ENCODE measurements around the gene CCDC149. TPM values are rescaled to one million over a fixed set of nuclear protein-coding genes. Genes with fewer than 3 reads are reported as not detected.

CCDC149 gene
- total RNA-seq, 1 experiment from 2014 or later = 5.3 TPM

- Histone ChIP-seq H3K27me3 (ENCODE audit: insufficient read depth, low read length) (peaks cover 5% of the 10 kb centered on the region; the same call in 1 of the 2 replicates), H2AFZ (ENCODE audit: low read depth, low read length, poor library complexity, severe bottlenecking) (no peak overlapping the region), H3K27ac (ENCODE audit: low read depth, low read length) (no peak overlapping the region), H3K9ac (ENCODE audit: low read length) (no peak overlapping the region), H3K4me3 (replicated peaks in 1 of 2; ENCODE audit: low read depth in 1 of 2, low read length in 2 of 2) (no peak overlapping the region), H4K20me1 (ENCODE audit: insufficient read depth) (no peaks in the 10 kb centered on the region), H3K79me2 (ENCODE audit: insufficient read depth, low read length) (no peaks in the 10 kb centered on the region), H3K4me2 (ENCODE audit: low read length) (no peak overlapping the region), H3K36me3 (ENCODE audit: control insufficient read depth in 1 of 2, insufficient read depth in 2 of 2, low read length in 2 of 2) (no peaks in the 10 kb centered on the region), H3K9me3 (ENCODE audit: control insufficient read depth in 1 of 2, insufficient read depth in 1 of 2, low read depth in 1 of 2, low read length in 2 of 2) (no peaks in the 10 kb centered on the region), H3K4me1 (ENCODE audit: control insufficient read depth in 1 of 2, insufficient read depth in 2 of 2, low read length in 2 of 2) (no peaks in the 10 kb centered on the region), H3K9me2 (ENCODE audit: insufficient read depth) (no peaks in the 10 kb centered on the region)
- ATAC-seq (no peak), DNase-seq (ENCODE audit: low read depth, low spot score) (no peak)
- no TSS peak for BruUV-seq (replicated peaks)
- CTCF ChIA-PET = no interaction called here
- POLR2A ChIA-PET = no interaction called here
- TF ChIP-seq SP1 (IDR thresholded peaks at IDR 0.05; ENCODE audit: low read depth) (no peak), SRF (IDR thresholded peaks at IDR 0.05; ENCODE audit: low read depth) (no peak), JUND (IDR thresholded peaks at IDR 0.05) (no peak), CEBPB (IDR thresholded peaks at IDR 0.05; ENCODE audit: low read depth) (no peak), ZFX (IDR thresholded peaks at IDR 0.05) (no peak), CTCF (IDR thresholded peaks at IDR 0.05 in 2 of 3, conservative IDR thresholded peaks at IDR 0.05 in 1 of 3; ENCODE audit: borderline replicate concordance in 1 of 3, insufficient read depth in 1 of 3, low read depth in 2 of 3, low read length in 2 of 3) (no peak), EGR1 (IDR thresholded peaks at IDR 0.05; ENCODE audit: low read depth) (no peak), ATF3 (IDR thresholded peaks at IDR 0.05) (no peak), EZH2phosphoT487 (IDR thresholded peaks at IDR 0.05; ENCODE audit: borderline replicate concordance) (no peak)
- RAD21 ChIA-PET (ENCODE audit: low non-redundant PET in 1 of 2, low total read pairs in 2 of 2, uncharacterized antibody in 2 of 2, unreplicated experiment in 2 of 2) = no interaction called here
- intact Hi-C loops (cut with micrococcal nuclease) = no loop called here
Measured at GRCh38 chr4:24922416-24922815, 9.6 kb upstream of the CCDC149 start.

GRCh38 chr4:24921491-24921890 is 8.6 kb upstream of the CCDC149 start:
- H4K20me1 ChIP-seq (ENCODE audit: insufficient read depth) = no peaks in the 10 kb centered on the region
- no peak overlapping the region for H3K9ac ChIP-seq (ENCODE audit: low read length)
- H3K27me3 ChIP-seq (ENCODE audit: insufficient read depth, low read length) = no peaks in the 10 kb centered on the region
- ATAC-seq (no peak), DNase-seq (ENCODE audit: low read depth, low spot score) (no peak)
- H3K4me2 ChIP-seq (ENCODE audit: low read length) = no peak overlapping the region
- no peak overlapping the region for H3K27ac ChIP-seq (ENCODE audit: low read depth, low read length)
- BruUV-seq (replicated peaks) = no TSS peak
- H3K4me3 ChIP-seq (replicated peaks in 1 of 2; ENCODE audit: low read depth in 1 of 2, low read length in 2 of 2) = no peak overlapping the region
- TF ChIP-seq EZH2phosphoT487 (IDR thresholded peaks at IDR 0.05; ENCODE audit: borderline replicate concordance) (no peak), EZH2 (IDR thresholded peaks at IDR 0.05) (no peak), CEBPB (IDR thresholded peaks at IDR 0.05; ENCODE audit: low read depth) (no peak), ELF1 (IDR thresholded peaks at IDR 0.05; ENCODE audit: borderline replicate concordance, low read depth) (no peak), FOSL1 (IDR thresholded peaks at IDR 0.05; ENCODE audit: low read depth) (no peak), SP1 (IDR thresholded peaks at IDR 0.05; ENCODE audit: low read depth) (no peak), EGR1 (IDR thresholded peaks at IDR 0.05; ENCODE audit: low read depth) (no peak)
- TF ChIP-seq, protein P1, sequence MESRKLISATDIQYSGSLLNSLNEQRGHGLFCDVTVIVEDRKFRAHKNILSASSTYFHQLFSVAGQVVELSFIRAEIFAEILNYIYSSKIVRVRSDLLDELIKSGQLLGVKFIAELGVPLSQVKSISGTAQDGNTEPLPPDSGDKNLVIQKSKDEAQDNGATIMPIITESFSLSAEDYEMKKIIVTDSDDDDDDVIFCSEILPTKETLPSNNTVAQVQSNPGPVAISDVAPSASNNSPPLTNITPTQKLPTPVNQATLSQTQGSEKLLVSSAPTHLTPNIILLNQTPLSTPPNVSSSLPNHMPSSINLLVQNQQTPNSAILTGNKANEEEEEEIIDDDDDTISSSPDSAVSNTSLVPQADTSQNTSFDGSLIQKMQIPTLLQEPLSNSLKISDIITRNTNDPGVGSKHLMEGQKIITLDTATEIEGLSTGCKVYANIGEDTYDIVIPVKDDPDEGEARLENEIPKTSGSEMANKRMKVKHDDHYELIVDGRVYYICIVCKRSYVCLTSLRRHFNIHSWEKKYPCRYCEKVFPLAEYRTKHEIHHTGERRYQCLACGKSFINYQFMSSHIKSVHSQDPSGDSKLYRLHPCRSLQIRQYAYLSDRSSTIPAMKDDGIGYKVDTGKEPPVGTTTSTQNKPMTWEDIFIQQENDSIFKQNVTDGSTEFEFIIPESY (IDR thresholded peaks at IDR 0.05; ENCODE audit: extremely low read depth, insufficient replicate concordance, low read length) = no peak
- H3K4me1 ChIP-seq (ENCODE audit: control insufficient read depth in 1 of 2, insufficient read depth in 2 of 2, low read length in 2 of 2) = no peaks in the 10 kb centered on the region
- ChIA-PET RAD21 (ENCODE audit: low non-redundant PET in 1 of 2, low total read pairs in 2 of 2, uncharacterized antibody in 2 of 2, unreplicated experiment in 2 of 2) (no interaction called here), CTCF (no interaction called here), POLR2A (no interaction called here)
- H3K9me2 ChIP-seq (ENCODE audit: insufficient read depth) = no peaks in the 10 kb centered on the region
- no peaks in the 10 kb centered on the region for H3K79me2 ChIP-seq (ENCODE audit: insufficient read depth, low read length)
- H3K9me3 ChIP-seq (ENCODE audit: control insufficient read depth in 1 of 2, insufficient read depth in 1 of 2, low read depth in 1 of 2, low read length in 2 of 2) = no peaks in the 10 kb centered on the region
- intact Hi-C loops (cut with micrococcal nuclease) = no loop called here
- H3K36me3 ChIP-seq (ENCODE audit: control insufficient read depth in 1 of 2, insufficient read depth in 2 of 2, low read length in 2 of 2) = no peaks in the 10 kb centered on the region
- H2AFZ ChIP-seq (ENCODE audit: low read depth, low read length, poor library complexity, severe bottlenecking) = no peak overlapping the region
